HepG2 (cell line): ENCODE data around the gene APRT. TPM values are rescaled to one million over a fixed set of nuclear protein-coding genes. Genes with fewer than 3 reads are reported as not detected.

Experiments
- AKAP8 ChIP-seq: sonication (generic); formaldehyde crosslinking; IDR thresholded peaks from 2 replicates; pipeline ENCODE4 v1.5.1; 2020; ENCODE audit warnings: mild to moderate bottlenecking, missing genetic modification reagents
- DMTF1 ChIP-seq: sonication (generic); formaldehyde crosslinking; IDR thresholded peaks from 2 replicates; pipeline ENCODE4 v1.4.0; 2020; ENCODE audit warnings: mild to moderate bottlenecking, missing genetic modification reagents
- GATAD2A ChIP-seq: IDR thresholded peaks from 2 replicates; pipeline ENCODE4 v1.6.1; 2016
- LCORL ChIP-seq, 2 experiments: fragments of 450-650 bp in 1 of 2; sonication (generic) in 1 of 2; formaldehyde crosslinking in 1 of 2; IDR thresholded peaks; 2 replicates each; pipeline versions ENCODE4 v1.5.0 to v1.6.1; 2017 to 2020; ENCODE audit warnings: antibody characterized with exemption in 1 of 2, missing genetic modification reagents in 1 of 2
- MEF2D ChIP-seq: sonication (generic); formaldehyde crosslinking; IDR thresholded peaks from 2 replicates; pipeline ENCODE4 v1.5.1; 2020; ENCODE audit warnings: mild to moderate bottlenecking, missing genetic modification reagents
- POLR2AphosphoS2 ChIP-seq: IDR thresholded peaks from 2 replicates; pipeline ENCODE4 v1.6.1; 2011; ENCODE audit warnings: low read depth, low read length, improper control_type of control experiment
- RERE ChIP-seq: IDR thresholded peaks from 2 replicates; pipeline ENCODE4 v1.6.1; 2016; ENCODE audit warnings: low read depth, missing genetic modification reagents, missing compliant biosample characterization
- SOX6 ChIP-seq, 2 experiments: fragments of 450-650 bp in 1 of 2; sonication (generic) in 1 of 2; formaldehyde crosslinking in 1 of 2; IDR thresholded peaks; 2 replicates each; pipeline versions ENCODE4 v1.4.0 to v1.6.1; 2017 to 2020; ENCODE audit warnings: antibody characterized with exemption in 1 of 2, mild to moderate bottlenecking in 1 of 2, missing genetic modification reagents in 1 of 2
- SPEN ChIP-seq: sonication (generic); formaldehyde crosslinking; IDR thresholded peaks from 2 replicates; pipeline ENCODE4 v1.5.1; 2020; ENCODE audit warnings: low read depth, mild to moderate bottlenecking, missing genetic modification reagents
- SSRP1 ChIP-seq: IDR thresholded peaks from 2 replicates; pipeline ENCODE4 v1.6.1; 2016; ENCODE audit warnings: control low read depth
- TCF7 ChIP-seq: sonication (generic); IDR thresholded peaks from 2 replicates; pipeline ENCODE4 v1.6.1; 2016; ENCODE audit warnings: antibody characterized with exemption, low read depth
- TEAD3 ChIP-seq: optimal IDR thresholded peaks from 2 replicates; pipeline ENCODE3; 2016; ENCODE audit warnings: borderline replicate concordance
- THAP8 ChIP-seq: sonication (generic); formaldehyde crosslinking; IDR thresholded peaks from 2 replicates; pipeline ENCODE4 v1.5.1; 2020; ENCODE audit warnings: missing genetic modification reagents, mild to moderate bottlenecking, borderline replicate concordance
- YY1 ChIP-seq: IDR thresholded peaks from 2 replicates; pipeline ENCODE4 v1.6.1; 2011; ENCODE audit warnings: low read length, low read depth, moderate library complexity, mild to moderate bottlenecking; ENCODE audit not compliant: insufficient read depth, insufficient replicate concordance
- ZBTB42 ChIP-seq: sonication (generic); formaldehyde crosslinking; IDR thresholded peaks from 2 replicates; pipeline ENCODE4 v1.5.0; 2020; ENCODE audit warnings: mild to moderate bottlenecking, missing genetic modification reagents
- ZFP41 ChIP-seq: sonication (generic); formaldehyde crosslinking; IDR thresholded peaks from 2 replicates; pipeline ENCODE4 v1.4.0; 2020; ENCODE audit warnings: mild to moderate bottlenecking, missing genetic modification reagents, borderline replicate concordance
- ZIK1 ChIP-seq: sonication (generic); formaldehyde crosslinking; IDR thresholded peaks from 2 replicates; pipeline ENCODE4 v1.5.0; 2020; ENCODE audit warnings: mild to moderate bottlenecking, low read depth, missing genetic modification reagents, borderline replicate concordance
- ZNF263 ChIP-seq: sonication (generic); formaldehyde crosslinking; IDR thresholded peaks from 2 replicates; pipeline ENCODE4 v1.4.0; 2020; ENCODE audit warnings: missing genetic modification reagents
- ZNF501 ChIP-seq: sonication (generic); formaldehyde crosslinking; IDR thresholded peaks from 2 replicates; pipeline ENCODE4 v1.5.1; 2020; ENCODE audit warnings: mild to moderate bottlenecking, moderate library complexity, missing genetic modification reagents
- ZNF547 ChIP-seq: sonication (generic); formaldehyde crosslinking; IDR thresholded peaks from 2 replicates; pipeline ENCODE4 v1.5.1; 2020; ENCODE audit warnings: mild to moderate bottlenecking, missing genetic modification reagents
- ZNF572 ChIP-seq: sonication (generic); formaldehyde crosslinking; IDR thresholded peaks from 2 replicates; pipeline ENCODE4 v1.5.1; 2020; ENCODE audit warnings: mild to moderate bottlenecking, missing genetic modification reagents
- ZNF607 ChIP-seq: sonication (generic); formaldehyde crosslinking; IDR thresholded peaks from 2 replicates; pipeline ENCODE4 v1.5.1; 2020; ENCODE audit warnings: missing genetic modification reagents, mild to moderate bottlenecking, borderline replicate concordance
- polyA plus RNA-seq, 8 experiments: library from polyadenylated mRNA; depleted of rRNA in 3 of 8; stranded (reverse) in 7 of 8; unstranded in 1 of 8; fragments of >200 nt; fragmentation: Illumina TruSeq in 4 of 8; extraction: Trizol in 4 of 8; gene quantifications; 2 replicates each; pipeline versions ENCODE4 v1.2.1 to v1.2.3, GENCODE V29; 2011 to 2016; ENCODE audit warnings: low read depth in 4 of 8, missing spikeins in 1 of 8, mixed read lengths in 1 of 8; ENCODE audit not compliant: insufficient read depth in 1 of 8
- total RNA-seq, 5 experiments: library from RNA; depleted of rRNA; stranded (reverse); fragments of >200 nt; fragmentation: Illumina TruSeq; extraction: Trizol; gene quantifications; 2 replicates each; pipeline ENCODE4 v1.2.3, GENCODE V29; 2016; ENCODE audit warnings: low read depth in 1 of 5

Gene APRT
- total and polyA plus RNA-seq, 2 of the 13 experiments (the other 11 are each of a cell fraction or from before 2014, with no cell fraction given), result 155 to 242 TPM

GRCh38 chr16:88783391-88784073 lies 28.2 kb downstream of the APRT start (continued):
- TF ChIP-seq DMTF1 (CRISPR knock-in tag) (no peak), TCF7 (no peak), ZNF547 (CRISPR knock-in tag) (no peak), ZNF263 (peak; percentile 53), SOX6 (IDR thresholded peaks at IDR 0.05) (no peak), SOX6 (CRISPR knock-in tag; IDR thresholded peaks at IDR 0.05) (peak; percentile 29; the same call in 1 of the 2 replicates), TEAD3 (CRISPR knock-in tag) (no peak), ZNF607 (peak; percentile 85; the same call in 1 of the 2 replicates), ZNF501 (CRISPR knock-in tag) (peak; percentile 89), LCORL (IDR thresholded peaks at IDR 0.05) (no peak), LCORL (CRISPR knock-in tag; IDR thresholded peaks at IDR 0.05) (peak; percentile 53; the same call in 1 of the 2 replicates), SSRP1 (CRISPR knock-in tag) (no peak), ZBTB42 (CRISPR knock-in tag) (0 out of 2 replicates have a peak, but pooled peaks have one; percentile 50), ZFP41 (CRISPR knock-in tag) (0 out of 2 replicates have a peak, but pooled peaks have one; percentile 37), POLR2AphosphoS2 (no peak), RERE (CRISPR knock-in tag) (no peak), THAP8 (CRISPR knock-in tag) (no peak; the same call in 1 of the 2 replicates), ZNF572 (CRISPR knock-in tag) (no peak), AKAP8 (CRISPR knock-in tag) (0 out of 2 replicates have a peak, but pooled peaks have one; percentile 70), SPEN (CRISPR knock-in tag) (0 out of 2 replicates have a peak, but pooled peaks have one; percentile 3), YY1 (no peak), ZIK1 (CRISPR knock-in tag) (0 out of 2 replicates have a peak, but pooled peaks have one; percentile 11), MEF2D (CRISPR knock-in tag) (peak; percentile 46; the same call in 1 of the 2 replicates), GATAD2A (CRISPR knock-in tag) (peak; percentile 8; the same call in 1 of the 2 replicates)
